Endothelial cell (in vitro differentiated cells): ENCODE measurements around the gene FAM136A. TPM values are rescaled to one million over a fixed set of nuclear protein-coding genes. Genes with fewer than 3 reads are reported as not detected.

Experiments used
- DNase-seq: peaks from one replicate; pipeline ENCODE4 v3.0.0; 2021; ENCODE audit warnings: low spot score
- H3K27ac Mint-ChIP-seq: one replicate; pipeline ENCODE4 v1.8.0; 2021; ENCODE audit warnings: mixed read lengths, inconsistent platforms; ENCODE audit not compliant: unreplicated experiment
- H3K27me3 Mint-ChIP-seq: one replicate; pipeline ENCODE4 v1.8.0; 2021; ENCODE audit warnings: mild to moderate bottlenecking, moderate library complexity, mixed read lengths, inconsistent platforms; ENCODE audit not compliant: unreplicated experiment
- H3K36me3 Mint-ChIP-seq: one replicate; pipeline ENCODE4 v1.8.0; 2021; ENCODE audit warnings: mild to moderate bottlenecking, low read depth, mixed read lengths, inconsistent platforms; ENCODE audit not compliant: unreplicated experiment
- H3K4me1 Mint-ChIP-seq: one replicate; pipeline ENCODE4 v1.8.0; 2021; ENCODE audit warnings: mild to moderate bottlenecking, mixed read lengths, inconsistent platforms; ENCODE audit not compliant: unreplicated experiment
- H3K4me3 Mint-ChIP-seq: one replicate; pipeline ENCODE4 v1.8.0; 2021; ENCODE audit warnings: mild to moderate bottlenecking, mixed read lengths, inconsistent platforms; ENCODE audit not compliant: unreplicated experiment
- H3K9me3 Mint-ChIP-seq: one replicate; pipeline ENCODE4 v1.8.0; 2021; ENCODE audit warnings: mixed read lengths, inconsistent platforms; ENCODE audit not compliant: unreplicated experiment
- CTCF ChIP-seq: fragments of 200-600 bp; sonication (generic); IDR thresholded peaks from one replicate; pipeline ENCODE4 v1.5.0; 2021; ENCODE audit warnings: antibody characterized with exemption; ENCODE audit not compliant: unreplicated experiment
- total RNA-seq: library from RNA; stranded (reverse); fragmentation: NEBNext Ultra II Directional; extraction: Animal tissue kit (Norgen Biotek cat#: 25700); gene quantifications from one replicate; pipeline ENCODE4 v1.2.1, GENCODE V29; 2021; ENCODE audit not compliant: unreplicated experiment

FAM136A gene
- total RNA-seq, 1 donor from 2014 or later, result 37.9 TPM

DNA sequence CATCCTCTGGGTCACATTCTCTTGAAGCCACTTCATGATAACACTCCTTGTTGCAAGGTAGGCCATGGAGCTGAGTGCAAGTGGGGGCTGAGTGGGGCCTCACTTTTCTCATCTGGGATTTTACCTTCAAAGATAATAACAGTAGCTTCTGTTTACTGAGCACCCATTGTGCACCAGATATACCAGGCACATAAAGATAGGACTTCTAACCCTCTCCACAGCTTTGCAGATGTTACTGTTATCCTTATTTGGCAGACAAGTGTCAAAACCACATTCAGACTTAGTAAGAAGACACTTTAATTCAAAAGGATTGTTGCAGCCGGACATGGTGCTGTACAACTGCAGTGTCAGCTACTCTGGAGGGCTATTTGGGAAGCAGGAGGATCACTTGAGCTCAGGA lies 12.8 kb upstream of the FAM136A start:
- no peak for DNase-seq
- TF ChIP-seq CTCF, result no peak
- Mint-ChIP-seq H3K36me3 (no peaks in the 10 kb centered on the region), H3K9me3 (no peaks in the 10 kb centered on the region), H3K4me3 (no peak overlapping the region), H3K4me1 (no peaks in the 10 kb centered on the region), H3K27ac (no peak overlapping the region), H3K27me3 (no peaks in the 10 kb centered on the region)

DNA sequence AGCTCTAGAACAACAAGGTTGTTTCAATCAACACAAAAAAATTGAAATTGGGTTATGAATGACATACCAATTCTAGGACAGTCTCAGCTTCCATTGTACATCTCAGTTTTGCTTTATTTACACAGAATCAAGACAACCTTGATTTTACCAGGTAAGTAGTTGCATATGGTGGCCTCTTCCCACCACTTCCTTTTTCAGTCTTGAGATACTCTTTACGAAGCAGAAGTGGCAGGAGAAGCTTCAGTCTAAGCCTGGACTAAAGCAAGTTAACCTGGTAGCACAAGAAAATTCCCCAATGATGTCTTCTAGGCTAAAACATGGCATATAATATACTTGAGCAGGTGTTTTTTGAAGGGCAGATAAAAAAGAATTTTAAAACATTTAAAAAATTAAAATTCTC lies 10.7 kb upstream of the FAM136A start:
- H3K9me3 Mint-ChIP-seq, result no peaks in the 10 kb centered on the region
- DNase-seq, result no peak
- no peaks in the 10 kb centered on the region for H3K4me1 Mint-ChIP-seq
- TF ChIP-seq CTCF, result no peak
- H3K4me3 Mint-ChIP-seq, result no peak overlapping the region
- no peaks in the 10 kb centered on the region for H3K36me3 Mint-ChIP-seq
- no peaks in the 10 kb centered on the region for H3K27me3 Mint-ChIP-seq
- no peak overlapping the region for H3K27ac Mint-ChIP-seq

- TF ChIP-seq CTCF, result no peak
- Mint-ChIP-seq H3K36me3 (no peaks in the 10 kb centered on the region), H3K27me3 (no peaks in the 10 kb centered on the region), H3K4me3 (no peak overlapping the region), H3K27ac (no peak overlapping the region), H3K9me3 (no peaks in the 10 kb centered on the region), H3K4me1 (no peaks in the 10 kb centered on the region)
- DNase-seq, result no peak
These were observed 9.0 kb upstream of the FAM136A start for GRCh38 chr2:70310899-70311298.

- H3K27me3 Mint-ChIP-seq, result no peaks in the 10 kb centered on the region
- TF ChIP-seq CTCF, result no peak
- DNase-seq, result no peak
These were observed 3.7 kb upstream of the FAM136A start for GRCh38 chr2:70305531-70305930.

DNA sequence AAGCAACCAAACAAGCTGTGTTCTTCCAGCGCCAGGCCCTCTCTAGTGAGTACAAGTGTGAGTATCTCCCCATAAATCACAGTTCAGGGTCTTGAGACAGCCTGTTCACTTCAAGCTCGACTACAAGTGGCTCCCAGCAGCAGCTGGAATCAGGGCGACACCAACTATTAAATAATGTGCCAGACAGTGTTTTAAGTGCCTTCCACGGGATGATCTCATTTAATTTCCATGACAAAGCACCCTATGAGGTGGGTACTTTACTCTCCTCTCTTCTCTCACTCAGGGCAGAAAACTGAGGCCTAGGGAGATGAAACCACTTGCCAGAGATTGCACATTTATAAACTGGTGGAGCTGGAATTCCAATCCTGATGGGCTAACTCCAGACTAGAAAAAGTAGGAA lies 2.6 kb upstream of the FAM136A start:
- Mint-ChIP-seq H3K27me3 (no peaks in the 10 kb centered on the region), H3K27ac (no peak overlapping the region), H3K36me3 (no peaks in the 10 kb centered on the region), H3K4me3 (no peak overlapping the region), H3K4me1 (no peaks in the 10 kb centered on the region), H3K9me3 (no peaks in the 10 kb centered on the region)
- DNase-seq, result no peak
- TF ChIP-seq CTCF, result no peak

More at GRCh38 chr2:70305531-70305930, 3.7 kb upstream of the FAM136A start:
- H3K4me1 Mint-ChIP-seq, result no peaks in the 10 kb centered on the region
- no peaks in the 10 kb centered on the region for H3K36me3 Mint-ChIP-seq
- H3K27ac Mint-ChIP-seq, result no peak overlapping the region
- H3K9me3 Mint-ChIP-seq, result no peaks in the 10 kb centered on the region
- no peak overlapping the region for H3K4me3 Mint-ChIP-seq
